GM18498 (cell line): Measurements from ENCODE around the gene RNASE12.
"Not testable (repeated sequence)": the region's sequence is repeated elsewhere in the genome, so short reads cannot be mapped to it uniquely, and the experiment has no call there.

Source experiments
- ATAC-seq: cut with Tn5 transposase; IDR thresholded peaks from one replicate; pipeline ENCODE4 v1.9.1; 2021; ENCODE audit warnings: mild to moderate bottlenecking, moderate library complexity; ENCODE audit not compliant: unreplicated experiment

RNASE12 gene

GRCh38 chr14:20591235-20591634, at the start of gene RNASE12:
Gene RNASE12 (minus strand): TSS chr14:20591376. CDS start chr14:20590723, 653 bp downstream.
- ATAC-seq: no peak

- peak; percentile 51 for ATAC-seq
Measured at GRCh38 chr14:20632831-20633691, 41.9 kb upstream of the RNASE12 start.

- peak; percentile 30 for ATAC-seq
Measured at GRCh38 chr14:20632448-20632830, 41.3 kb upstream of the RNASE12 start.

DNA sequence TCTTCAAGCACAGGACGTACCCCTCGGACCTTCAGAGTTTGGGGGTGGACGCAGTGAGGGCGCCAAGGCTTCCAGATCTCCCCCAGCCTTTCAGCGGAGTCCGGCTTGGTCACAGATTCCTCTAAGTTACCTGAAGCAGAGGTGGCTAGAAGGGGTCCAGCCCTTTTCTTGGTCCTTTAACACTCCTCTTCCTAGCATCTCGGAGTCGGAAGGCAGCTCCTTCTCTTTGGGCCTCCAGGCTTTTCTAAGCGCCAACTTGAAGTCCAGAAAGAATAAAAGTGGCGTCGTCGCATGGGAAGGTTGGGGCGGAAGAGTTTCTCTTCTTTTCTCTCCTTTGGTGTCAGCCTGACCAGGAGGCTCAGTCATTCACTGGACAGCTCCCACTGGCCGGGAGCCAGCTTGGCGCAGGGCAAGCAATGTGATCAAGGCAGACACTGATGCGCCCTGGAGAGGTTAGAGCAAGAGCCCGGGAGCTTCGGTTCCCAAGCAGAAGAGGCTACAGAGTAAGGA, 40.8 kb upstream of the RNASE12 start:
- ATAC-seq: peak; percentile 4

GRCh38 chr14:20631023-20631879, 40.1 kb upstream of the RNASE12 start:
- no peak for ATAC-seq

DNA sequence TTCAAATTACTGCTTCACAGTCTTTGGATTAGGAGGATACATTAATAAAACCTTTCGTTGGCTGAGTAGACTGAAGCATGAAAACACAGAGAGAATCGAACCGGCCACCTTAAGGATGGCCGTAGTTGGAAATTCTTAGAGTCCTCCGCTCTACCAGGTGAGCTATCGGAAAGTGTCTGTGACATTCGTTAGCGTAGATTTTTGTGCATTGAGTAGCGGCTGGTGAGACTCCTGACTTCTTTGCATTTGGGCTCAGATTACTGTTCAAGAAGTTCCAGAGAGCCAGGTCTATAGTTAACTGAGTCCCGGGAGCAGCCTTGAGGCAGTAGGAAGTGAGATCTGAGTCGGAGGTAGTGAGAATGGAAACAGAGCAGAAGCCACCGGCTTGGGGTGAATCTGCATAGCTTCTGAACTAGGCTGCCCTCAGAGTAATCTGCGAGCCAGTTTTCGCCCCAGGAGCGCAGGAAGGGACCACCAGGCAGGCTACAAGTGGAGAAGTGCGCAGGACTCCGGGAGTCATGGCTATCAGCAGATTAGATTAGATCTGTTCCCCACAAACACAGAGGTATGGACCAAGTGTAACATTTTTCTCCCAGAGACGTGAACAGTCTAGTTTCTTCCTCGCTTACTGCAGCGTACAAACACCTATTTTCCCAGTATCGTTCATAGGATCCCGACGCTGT, 39.3 kb upstream of the RNASE12 start:
- no peak for ATAC-seq

DNA sequence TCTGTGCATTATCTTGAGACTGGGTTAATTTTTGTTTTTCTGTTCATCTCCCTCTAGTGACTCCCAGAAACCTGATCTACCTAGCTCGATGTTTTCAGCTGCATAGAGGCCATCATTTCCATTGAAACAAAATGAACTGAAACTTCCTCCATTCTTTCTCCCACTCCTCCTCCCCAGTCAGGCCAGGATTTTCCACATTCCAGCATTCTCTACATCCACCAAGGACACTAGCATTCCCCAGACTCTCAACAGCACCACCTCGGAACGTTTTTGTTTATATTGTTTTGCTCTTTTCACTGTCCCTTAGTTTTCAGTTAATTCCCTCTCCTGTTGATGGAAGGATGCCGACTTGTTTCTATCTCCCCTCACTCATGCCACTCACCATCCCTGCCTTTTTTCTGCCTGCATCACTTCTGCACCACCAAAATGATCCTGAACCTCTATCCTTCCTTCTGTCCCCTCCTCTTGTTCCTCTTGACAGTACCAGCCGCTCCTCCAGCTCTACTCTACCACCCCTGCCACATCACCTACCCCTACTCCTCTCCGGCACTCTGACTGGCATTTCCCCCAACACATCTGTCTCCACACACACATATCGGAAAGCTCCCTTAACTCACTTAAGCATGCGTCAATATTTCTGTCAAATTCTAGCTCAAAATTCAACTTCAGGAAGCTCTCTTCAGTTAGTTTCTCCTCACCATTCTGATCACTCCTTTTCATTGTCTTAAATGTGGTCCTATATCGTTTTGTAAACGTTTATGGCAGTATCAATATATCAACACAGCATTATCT, 37.1 kb upstream of the RNASE12 start:
- no peak for ATAC-seq

GRCh38 chr14:20627346-20628027, 36.3 kb upstream of the RNASE12 start:
- ATAC-seq: no peak

GRCh38 chr14:20626274-20626673, 35.1 kb upstream of the RNASE12 start:
- ATAC-seq: no peak

GRCh38 chr14:20624495-20625070, 33.4 kb upstream of the RNASE12 start:
- no peak for ATAC-seq

- no peak for ATAC-seq
Measured at GRCh38 chr14:20623798-20624197, 32.6 kb upstream of the RNASE12 start.

DNA sequence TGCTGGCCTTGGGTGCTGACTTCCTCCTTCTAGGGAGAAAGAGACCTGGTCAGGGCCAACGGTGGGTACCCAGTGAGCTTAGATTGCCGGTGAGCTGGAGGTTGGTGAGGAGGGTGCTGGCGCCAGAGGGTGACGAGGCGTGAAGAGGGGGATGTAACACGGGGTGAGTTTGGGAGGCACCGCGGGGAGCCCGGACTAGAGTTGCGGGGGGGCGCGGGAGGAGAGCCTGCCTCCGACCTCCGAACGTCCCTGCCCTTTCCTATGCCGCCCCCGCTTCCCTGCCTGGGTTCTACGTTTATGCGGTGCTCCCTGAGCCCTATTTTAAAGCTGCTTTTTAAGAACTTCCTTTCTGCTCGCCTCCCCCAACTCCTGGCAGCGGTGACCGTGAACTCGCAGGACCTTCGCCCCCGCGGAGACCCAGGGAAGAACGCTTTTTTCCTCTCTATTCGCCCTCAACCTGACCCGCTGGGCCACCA, 31.7 kb upstream of the RNASE12 start:
- ATAC-seq: no peak

DNA sequence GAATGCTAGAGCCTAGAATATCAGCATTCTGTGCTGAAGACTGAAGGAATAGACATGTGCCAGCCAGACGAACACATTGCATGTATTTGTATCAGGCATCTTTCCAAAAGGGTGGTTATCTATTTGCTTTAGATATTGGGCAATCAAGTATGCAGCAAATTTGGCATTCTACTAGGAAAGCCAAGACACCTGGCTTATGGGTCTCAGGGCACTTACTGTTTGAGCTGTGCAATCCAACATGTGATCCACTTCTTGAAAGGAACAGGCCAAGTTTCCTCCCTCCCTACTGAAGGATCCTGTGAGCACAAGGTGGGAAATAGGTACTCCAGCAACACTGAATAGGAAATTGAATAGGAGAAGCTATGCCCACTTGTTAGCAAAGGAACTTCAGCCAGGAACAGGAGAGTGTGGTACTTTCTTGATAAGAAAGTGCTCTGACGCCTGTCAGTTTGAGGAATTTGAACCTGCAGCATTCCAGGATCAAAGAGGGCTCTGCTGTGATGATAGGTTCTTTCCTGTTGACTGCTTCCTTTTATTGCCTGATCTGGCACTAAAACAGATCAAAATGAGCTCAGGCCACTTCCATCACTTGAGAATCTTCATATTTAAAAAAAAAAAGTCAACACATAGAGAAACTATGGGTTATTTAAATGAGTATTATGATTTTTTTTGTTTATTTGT, 29.8 kb upstream of the RNASE12 start:
- no peak for ATAC-seq

DNA sequence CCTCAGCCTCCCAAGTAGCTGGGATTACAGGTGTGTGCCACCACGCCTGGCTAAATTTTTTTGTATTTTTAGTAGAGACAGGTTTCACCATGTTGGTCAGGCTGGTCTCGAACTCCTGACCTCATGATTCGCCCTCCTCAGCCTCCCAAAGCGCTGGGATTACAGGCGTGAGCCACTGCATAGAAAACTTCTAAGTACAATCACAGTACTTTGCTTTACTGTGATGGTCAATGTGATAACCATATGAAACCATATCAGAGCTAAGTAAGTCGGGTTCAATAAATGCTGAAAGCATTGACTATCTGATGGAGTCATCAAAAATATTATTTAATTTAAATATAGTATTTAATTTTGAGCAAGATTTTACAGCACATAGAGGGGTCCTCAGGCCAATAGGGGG, 28.5 kb upstream of the RNASE12 start:
- not testable (repeated sequence) for ATAC-seq

DNA sequence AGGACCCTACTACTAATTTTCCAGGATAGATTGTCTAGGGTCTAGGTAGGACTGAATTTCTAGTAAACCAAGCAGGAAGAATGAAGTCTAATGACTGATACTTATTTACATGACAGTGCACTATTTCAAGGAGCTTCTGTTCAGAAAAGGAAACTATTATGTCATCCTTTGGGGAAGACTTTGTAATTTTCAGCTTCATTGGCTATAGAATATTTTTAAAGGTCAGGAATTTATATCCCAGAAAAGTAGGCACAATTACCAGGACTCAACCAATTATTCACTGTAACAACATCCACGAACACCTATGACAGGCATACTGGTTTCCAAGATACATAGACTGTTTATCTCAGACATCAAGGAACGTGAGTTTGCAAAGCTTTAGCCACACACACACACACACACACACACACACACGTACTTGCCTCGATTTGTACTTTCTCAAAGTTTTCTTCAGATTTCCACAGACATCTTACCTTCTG, 27.1 kb upstream of the RNASE12 start:
- ATAC-seq: no peak

DNA sequence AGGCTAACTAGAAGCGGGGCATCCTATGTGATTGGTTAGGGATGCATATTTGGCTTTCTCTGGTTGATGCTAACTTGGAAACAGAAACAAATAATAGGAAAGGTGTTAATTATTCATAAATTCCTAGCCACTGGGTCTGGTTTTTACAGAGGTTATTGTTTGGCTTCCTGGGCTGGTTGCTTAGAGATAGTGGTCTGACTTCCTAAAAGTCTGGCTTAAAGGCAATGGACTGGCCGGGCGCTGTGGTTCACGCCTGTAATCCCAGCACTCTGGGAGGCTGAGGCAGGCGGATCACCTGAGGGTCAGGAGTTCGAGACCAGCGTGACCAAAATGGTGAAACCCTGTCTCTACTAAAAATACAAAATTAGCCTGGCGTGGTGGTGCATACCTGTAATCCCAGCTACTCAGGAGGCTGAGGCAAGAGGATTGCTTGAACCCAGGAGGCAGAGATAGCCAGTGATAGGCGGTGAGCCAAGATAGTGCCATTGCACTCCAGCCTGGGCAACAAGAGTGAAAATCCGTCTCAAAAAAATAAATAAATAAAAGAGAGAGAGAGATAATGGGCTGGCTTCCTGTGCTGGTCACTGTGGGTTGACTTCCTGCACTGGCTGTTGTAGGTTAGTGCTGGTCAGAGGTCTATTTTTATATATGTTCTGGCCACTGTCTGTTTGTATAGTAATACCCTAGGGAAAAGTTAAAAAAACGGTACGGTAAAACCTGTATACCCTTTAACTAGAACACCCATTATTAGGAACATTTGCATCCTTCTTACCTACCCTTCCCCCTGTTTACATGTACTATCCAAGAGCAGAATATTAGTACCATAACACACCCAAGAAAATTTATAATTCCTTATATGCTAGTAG, 26.2 kb upstream of the RNASE12 start:
- no peak for ATAC-seq

GRCh38 chr14:20615996-20616395, 24.8 kb upstream of the RNASE12 start:
- no peak for ATAC-seq
